ENCODE measurements around the gene SYCP2.
A peak's percentile ranks its signal among the peaks of the same experiment; 100 is the strongest.

The SYCP2 gene, protein sequence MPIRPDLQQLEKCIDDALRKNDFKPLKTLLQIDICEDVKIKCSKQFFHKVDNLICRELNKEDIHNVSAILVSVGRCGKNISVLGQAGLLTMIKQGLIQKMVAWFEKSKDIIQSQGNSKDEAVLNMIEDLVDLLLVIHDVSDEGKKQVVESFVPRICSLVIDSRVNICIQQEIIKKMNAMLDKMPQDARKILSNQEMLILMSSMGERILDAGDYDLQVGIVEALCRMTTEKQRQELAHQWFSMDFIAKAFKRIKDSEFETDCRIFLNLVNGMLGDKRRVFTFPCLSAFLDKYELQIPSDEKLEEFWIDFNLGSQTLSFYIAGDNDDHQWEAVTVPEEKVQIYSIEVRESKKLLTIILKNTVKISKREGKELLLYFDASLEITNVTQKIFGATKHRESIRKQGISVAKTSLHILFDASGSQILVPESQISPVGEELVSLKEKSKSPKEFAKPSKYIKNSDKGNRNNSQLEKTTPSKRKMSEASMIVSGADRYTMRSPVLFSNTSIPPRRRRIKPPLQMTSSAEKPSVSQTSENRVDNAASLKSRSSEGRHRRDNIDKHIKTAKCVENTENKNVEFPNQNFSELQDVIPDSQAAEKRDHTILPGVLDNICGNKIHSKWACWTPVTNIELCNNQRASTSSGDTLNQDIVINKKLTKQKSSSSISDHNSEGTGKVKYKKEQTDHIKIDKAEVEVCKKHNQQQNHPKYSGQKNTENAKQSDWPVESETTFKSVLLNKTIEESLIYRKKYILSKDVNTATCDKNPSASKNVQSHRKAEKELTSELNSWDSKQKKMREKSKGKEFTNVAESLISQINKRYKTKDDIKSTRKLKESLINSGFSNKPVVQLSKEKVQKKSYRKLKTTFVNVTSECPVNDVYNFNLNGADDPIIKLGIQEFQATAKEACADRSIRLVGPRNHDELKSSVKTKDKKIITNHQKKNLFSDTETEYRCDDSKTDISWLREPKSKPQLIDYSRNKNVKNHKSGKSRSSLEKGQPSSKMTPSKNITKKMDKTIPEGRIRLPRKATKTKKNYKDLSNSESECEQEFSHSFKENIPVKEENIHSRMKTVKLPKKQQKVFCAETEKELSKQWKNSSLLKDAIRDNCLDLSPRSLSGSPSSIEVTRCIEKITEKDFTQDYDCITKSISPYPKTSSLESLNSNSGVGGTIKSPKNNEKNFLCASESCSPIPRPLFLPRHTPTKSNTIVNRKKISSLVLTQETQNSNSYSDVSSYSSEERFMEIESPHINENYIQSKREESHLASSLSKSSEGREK (N-terminal part only)

DNA sequence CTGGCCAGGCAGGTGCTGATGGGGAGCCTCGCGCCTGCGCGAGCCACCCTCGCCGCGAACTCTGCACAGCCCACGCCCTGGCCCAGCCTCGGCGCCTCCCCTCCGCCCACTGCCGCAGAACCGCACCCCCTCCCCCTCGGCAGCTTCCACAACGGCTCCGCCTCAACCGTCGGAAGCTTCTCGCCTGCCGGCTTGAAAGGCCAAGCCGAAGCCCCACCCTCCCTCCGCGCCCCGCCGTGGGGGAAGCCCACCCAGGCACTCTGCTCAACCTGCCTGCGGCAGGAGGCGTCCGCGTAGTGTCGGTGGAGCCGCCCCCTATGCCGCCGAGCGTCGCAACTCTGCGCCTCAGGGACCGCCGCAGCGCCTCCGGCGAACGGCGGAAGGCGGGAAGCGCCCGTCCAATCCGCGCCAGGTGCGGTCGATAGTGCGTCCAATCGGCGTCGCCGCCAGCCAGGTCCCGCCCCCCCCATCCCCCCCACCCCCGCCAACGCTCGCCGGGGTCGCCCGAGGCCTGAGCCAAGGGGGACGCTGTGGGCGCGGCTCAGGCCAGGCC, at the start of gene SYCP2:
Gene SYCP2 (minus strand): TSS at position 342 of the 553 bp plus-strand sequence. CDS start 11,224 bp downstream, outside the sequence.
- Histone ChIP-seq H3K9me3 (ENCODE audit: control insufficient read depth, low read depth, low read length) (no peaks in the 10 kb centered on the region), H3K4me3 (ENCODE audit: low read length) (peak within 1 kb of the TSS; percentile 44), H3K27me3 (ENCODE audit: control insufficient read depth, insufficient read depth, low read length) (peaks cover 39% of the 10 kb centered on the region), H3K27ac (ENCODE audit: low read length) (no peak within 1 kb of the TSS), H3K36me3 (ENCODE audit: control insufficient read depth, low read depth, low read length) (no peaks in the 10 kb centered on the region), H3K9ac (ENCODE audit: low read length) (no peak within 1 kb of the TSS), H3K4me1 (ENCODE audit: control insufficient read depth, low read depth, low read length) (no peaks in the 10 kb centered on the region)

DNA sequence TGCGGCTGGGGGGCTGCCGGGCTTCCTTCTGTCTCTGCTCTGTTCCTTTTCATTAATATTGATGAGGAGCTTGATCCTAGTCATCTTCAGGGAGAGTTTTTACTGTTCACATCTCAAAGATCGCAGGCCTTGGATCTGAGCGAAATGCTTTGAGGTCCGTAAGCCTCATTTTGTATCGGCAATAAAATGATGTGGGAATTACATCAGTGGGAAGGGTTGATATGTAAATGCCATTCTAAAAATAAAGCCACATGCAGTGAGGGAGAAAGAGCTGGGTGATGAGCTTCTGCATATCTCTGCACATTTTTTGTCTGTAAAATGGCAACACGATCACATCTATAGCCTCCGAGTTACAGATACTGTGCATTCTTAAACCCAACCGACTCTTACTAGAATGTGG, 49.6 kb upstream of the SYCP2 start:
- Histone ChIP-seq H3K9ac (ENCODE audit: low read length) (no peak overlapping the region), H3K9me3 (ENCODE audit: control insufficient read depth, low read depth, low read length) (no peaks in the 10 kb centered on the region), H3K27ac (ENCODE audit: low read length) (no peak overlapping the region), H3K27me3 (ENCODE audit: control insufficient read depth, insufficient read depth, low read length) (no peaks in the 10 kb centered on the region), H3K4me3 (ENCODE audit: low read length) (no peak overlapping the region), H3K4me1 (ENCODE audit: control insufficient read depth, low read depth, low read length) (no peaks in the 10 kb centered on the region), H3K36me3 (ENCODE audit: control insufficient read depth, low read depth, low read length) (no peaks in the 10 kb centered on the region)

DNA sequence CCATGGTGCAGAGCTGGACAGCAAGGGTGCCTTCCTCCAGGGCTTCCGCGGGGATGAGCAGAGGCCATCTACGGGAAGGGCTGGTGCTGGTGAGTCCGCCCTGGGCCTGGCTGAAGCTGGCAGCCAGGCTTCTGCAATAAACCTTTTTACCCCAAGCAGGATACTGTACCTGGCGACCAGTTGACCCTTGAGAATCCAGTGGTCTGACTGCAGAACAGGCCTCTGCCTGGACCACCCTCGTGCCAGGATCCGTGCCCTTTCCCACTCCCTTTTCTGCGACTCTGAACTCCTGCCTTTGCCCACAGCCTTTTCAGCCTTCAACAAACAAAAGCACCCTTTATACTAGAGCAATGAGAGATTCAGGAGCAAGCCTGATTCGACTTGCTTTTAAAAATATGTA, 43.6 kb upstream of the SYCP2 start:
- H3K27me3 ChIP-seq (ENCODE audit: control insufficient read depth, insufficient read depth, low read length), result no peaks in the 10 kb centered on the region
- H3K9me3 ChIP-seq (ENCODE audit: control insufficient read depth, low read depth, low read length), result no peaks in the 10 kb centered on the region
- no peak overlapping the region for H3K9ac ChIP-seq (ENCODE audit: low read length)
- no peaks in the 10 kb centered on the region for H3K36me3 ChIP-seq (ENCODE audit: control insufficient read depth, low read depth, low read length)
- H3K27ac ChIP-seq (ENCODE audit: low read length), result no peak overlapping the region
- no peaks in the 10 kb centered on the region for H3K4me1 ChIP-seq (ENCODE audit: control insufficient read depth, low read depth, low read length)
- H3K4me3 ChIP-seq (ENCODE audit: low read length), result no peak overlapping the region

DNA sequence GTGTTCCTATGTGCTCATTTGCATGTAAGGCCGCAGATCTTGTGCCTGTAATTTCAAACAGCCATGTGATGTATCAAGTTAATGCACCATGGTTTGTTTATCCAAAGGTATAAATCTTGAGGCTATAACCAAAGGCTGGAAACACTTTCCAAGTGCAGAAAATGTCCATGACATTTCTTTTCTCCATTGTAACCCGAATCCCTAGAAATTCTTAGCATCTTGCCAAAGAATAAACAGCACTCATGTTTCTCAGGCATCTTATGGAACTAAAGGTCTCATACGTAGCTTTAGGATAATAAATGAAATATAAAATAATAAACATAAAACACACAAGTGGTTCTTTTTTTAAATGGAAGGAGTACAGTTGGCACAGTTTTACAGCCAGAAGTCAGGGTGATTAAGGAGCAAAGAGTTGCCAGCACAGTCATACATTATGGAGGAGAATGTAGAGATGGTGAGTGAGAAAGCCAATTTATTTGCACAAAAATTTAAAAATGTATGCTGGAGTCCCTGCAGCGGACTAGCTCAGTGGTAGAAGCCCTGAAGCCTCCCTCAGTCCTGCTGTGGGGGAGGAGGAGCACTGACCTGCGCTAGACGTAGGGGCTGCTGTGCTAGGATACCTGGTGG, 42.8 kb upstream of the SYCP2 start:
- H3K27ac ChIP-seq (ENCODE audit: low read length), result no peak overlapping the region
- H3K9ac ChIP-seq (ENCODE audit: low read length), result no peak overlapping the region
- H3K4me3 ChIP-seq (ENCODE audit: low read length), result no peak overlapping the region
- H3K9me3 ChIP-seq (ENCODE audit: control insufficient read depth, low read depth, low read length), result no peaks in the 10 kb centered on the region
- no peaks in the 10 kb centered on the region for H3K27me3 ChIP-seq (ENCODE audit: control insufficient read depth, insufficient read depth, low read length)
- no peaks in the 10 kb centered on the region for H3K4me1 ChIP-seq (ENCODE audit: control insufficient read depth, low read depth, low read length)
- H3K36me3 ChIP-seq (ENCODE audit: control insufficient read depth, low read depth, low read length), result no peaks in the 10 kb centered on the region

DNA sequence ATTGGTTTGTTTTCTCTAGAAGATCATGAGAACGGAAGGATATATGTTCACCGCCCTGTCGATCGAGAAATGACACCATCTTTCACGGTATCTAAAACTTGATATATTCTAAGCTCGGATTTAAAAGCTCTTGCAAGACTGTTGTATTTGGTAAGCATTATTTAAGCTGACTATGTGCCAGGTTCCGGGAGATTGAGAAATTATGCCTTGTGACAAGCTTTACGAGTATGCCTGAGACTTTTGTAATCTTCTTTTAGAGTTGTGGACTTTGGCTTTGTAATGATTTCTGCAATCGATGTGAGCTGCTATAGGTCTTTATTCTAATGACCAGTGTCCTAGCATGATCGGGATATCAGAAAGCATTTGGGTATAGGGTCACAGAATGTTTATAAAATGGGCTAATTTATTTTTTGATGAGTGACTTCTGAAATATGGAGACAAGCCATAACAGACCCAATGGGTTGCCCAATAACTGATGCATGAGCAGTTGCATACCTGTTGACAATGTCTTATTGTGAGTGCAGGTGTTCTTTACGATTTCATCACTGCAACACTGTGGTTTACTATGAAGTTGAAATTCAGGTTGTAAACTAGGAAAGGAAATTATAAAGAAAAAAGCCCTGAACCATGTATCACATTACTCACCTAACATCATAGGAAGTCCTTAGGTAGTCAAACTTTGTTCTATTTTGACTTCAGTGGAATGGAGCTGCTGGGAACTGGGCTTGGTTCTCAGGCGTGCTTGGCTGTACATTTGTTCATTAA, 38.8 kb upstream of the SYCP2 start:
- no peaks in the 10 kb centered on the region for H3K27me3 ChIP-seq (ENCODE audit: control insufficient read depth, insufficient read depth, low read length)
- H3K9ac ChIP-seq (ENCODE audit: low read length), result no peak overlapping the region
- no peaks in the 10 kb centered on the region for H3K4me1 ChIP-seq (ENCODE audit: control insufficient read depth, low read depth, low read length)
- no peak overlapping the region for H3K4me3 ChIP-seq (ENCODE audit: low read length)
- H3K36me3 ChIP-seq (ENCODE audit: control insufficient read depth, low read depth, low read length), result no peaks in the 10 kb centered on the region
- H3K9me3 ChIP-seq (ENCODE audit: control insufficient read depth, low read depth, low read length), result no peaks in the 10 kb centered on the region
- H3K27ac ChIP-seq (ENCODE audit: low read length), result no peak overlapping the region

DNA sequence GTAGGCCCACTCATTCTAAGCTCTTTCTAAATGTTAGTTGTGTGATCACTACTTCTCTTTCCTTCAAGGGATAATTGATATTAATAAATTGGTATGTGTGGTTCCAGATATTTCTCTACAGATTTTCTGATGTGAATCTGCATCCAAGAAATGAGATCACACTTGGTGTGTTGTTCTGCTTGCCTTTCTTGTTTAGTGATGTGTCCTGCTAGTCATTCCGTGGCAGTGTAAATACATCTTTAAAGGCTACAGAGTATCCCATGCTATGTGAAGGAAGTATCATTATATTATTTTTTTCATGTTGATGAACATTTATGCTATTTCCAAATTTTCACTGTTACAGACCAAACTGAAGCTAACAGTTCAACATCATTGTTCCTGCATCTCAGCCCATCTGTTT, 38.0 kb upstream of the SYCP2 start:
- Histone ChIP-seq H3K36me3 (ENCODE audit: control insufficient read depth, low read depth, low read length) (no peaks in the 10 kb centered on the region), H3K4me3 (ENCODE audit: low read length) (no peak overlapping the region), H3K9me3 (ENCODE audit: control insufficient read depth, low read depth, low read length) (no peaks in the 10 kb centered on the region), H3K27me3 (ENCODE audit: control insufficient read depth, insufficient read depth, low read length) (no peaks in the 10 kb centered on the region), H3K27ac (ENCODE audit: low read length) (no peak overlapping the region), H3K4me1 (ENCODE audit: control insufficient read depth, low read depth, low read length) (no peaks in the 10 kb centered on the region), H3K9ac (ENCODE audit: low read length) (no peak overlapping the region)

DNA sequence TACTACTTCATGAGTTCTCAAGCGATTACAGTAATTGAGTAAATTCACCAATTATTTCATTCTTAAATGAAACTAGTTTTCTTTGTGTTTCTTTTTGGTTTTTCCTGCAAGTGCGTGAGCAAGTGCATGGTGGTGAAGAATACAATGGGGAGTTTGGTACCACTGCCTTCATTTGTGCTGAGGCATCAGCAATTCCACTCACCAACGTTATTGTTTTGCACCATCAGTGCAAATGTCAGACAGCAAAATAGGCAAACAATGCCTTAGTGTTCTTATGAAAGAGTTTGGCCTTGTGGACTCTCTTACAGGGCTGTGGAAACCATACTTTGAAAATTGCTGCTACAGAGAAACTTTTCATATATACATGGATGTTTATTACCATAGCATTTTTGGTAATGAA, 33.0 kb upstream of the SYCP2 start:
- Histone ChIP-seq H3K36me3 (ENCODE audit: control insufficient read depth, low read depth, low read length) (no peaks in the 10 kb centered on the region), H3K9me3 (ENCODE audit: control insufficient read depth, low read depth, low read length) (no peaks in the 10 kb centered on the region), H3K4me3 (ENCODE audit: low read length) (no peak overlapping the region), H3K27me3 (ENCODE audit: control insufficient read depth, insufficient read depth, low read length) (no peaks in the 10 kb centered on the region), H3K9ac (ENCODE audit: low read length) (no peak overlapping the region), H3K4me1 (ENCODE audit: control insufficient read depth, low read depth, low read length) (no peaks in the 10 kb centered on the region), H3K27ac (ENCODE audit: low read length) (no peak overlapping the region)

DNA sequence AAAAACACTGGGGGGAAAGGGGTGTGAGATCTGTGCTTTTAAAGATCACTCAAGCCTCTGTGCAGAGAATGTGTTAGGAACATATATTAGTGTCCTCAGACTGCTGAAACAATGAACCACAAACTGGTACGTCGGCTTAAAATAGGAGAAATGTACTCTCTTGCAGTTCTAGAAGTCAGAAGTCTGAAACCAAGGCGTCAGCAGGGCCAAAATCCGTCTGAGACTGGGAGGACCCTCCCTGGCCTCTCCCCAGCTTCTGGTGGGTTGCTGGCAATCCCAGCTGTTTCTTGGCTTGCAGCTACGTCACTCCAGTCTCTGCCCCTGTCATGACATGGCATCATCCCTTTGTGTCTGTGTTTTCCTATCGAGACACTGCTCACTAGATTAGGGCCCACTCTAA, 28.7 kb upstream of the SYCP2 start:
- Histone ChIP-seq H3K9me3 (ENCODE audit: control insufficient read depth, low read depth, low read length) (no peaks in the 10 kb centered on the region), H3K4me3 (ENCODE audit: low read length) (no peak overlapping the region), H3K4me1 (ENCODE audit: control insufficient read depth, low read depth, low read length) (no peaks in the 10 kb centered on the region), H3K27ac (ENCODE audit: low read length) (no peak overlapping the region), H3K9ac (ENCODE audit: low read length) (no peak overlapping the region), H3K36me3 (ENCODE audit: control insufficient read depth, low read depth, low read length) (no peaks in the 10 kb centered on the region), H3K27me3 (ENCODE audit: control insufficient read depth, insufficient read depth, low read length) (no peaks in the 10 kb centered on the region)

DNA sequence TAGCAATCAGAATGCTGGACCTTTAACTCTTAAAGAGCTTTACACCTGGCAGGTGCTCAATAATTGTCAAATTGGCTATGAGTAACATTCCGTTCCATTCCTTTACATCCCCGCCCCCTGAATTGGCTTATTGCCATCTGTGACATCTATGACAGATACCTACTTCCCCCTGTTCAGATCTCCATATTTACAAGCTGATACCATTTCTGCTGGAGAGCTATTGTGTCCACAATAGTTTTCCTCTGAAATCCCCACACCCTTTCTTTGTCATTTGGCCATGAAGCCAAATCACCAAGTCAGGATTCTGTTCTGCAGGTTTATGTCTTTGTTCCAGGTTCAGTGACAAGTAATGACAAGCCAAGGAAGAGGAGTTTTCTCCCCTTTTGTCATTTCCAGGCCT, 28.0 kb upstream of the SYCP2 start:
- Histone ChIP-seq H3K36me3 (ENCODE audit: control insufficient read depth, low read depth, low read length) (no peaks in the 10 kb centered on the region), H3K4me3 (ENCODE audit: low read length) (no peak overlapping the region), H3K9ac (ENCODE audit: low read length) (no peak overlapping the region), H3K27ac (ENCODE audit: low read length) (no peak overlapping the region), H3K27me3 (ENCODE audit: control insufficient read depth, insufficient read depth, low read length) (no peaks in the 10 kb centered on the region), H3K9me3 (ENCODE audit: control insufficient read depth, low read depth, low read length) (no peaks in the 10 kb centered on the region), H3K4me1 (ENCODE audit: control insufficient read depth, low read depth, low read length) (no peaks in the 10 kb centered on the region)

DNA sequence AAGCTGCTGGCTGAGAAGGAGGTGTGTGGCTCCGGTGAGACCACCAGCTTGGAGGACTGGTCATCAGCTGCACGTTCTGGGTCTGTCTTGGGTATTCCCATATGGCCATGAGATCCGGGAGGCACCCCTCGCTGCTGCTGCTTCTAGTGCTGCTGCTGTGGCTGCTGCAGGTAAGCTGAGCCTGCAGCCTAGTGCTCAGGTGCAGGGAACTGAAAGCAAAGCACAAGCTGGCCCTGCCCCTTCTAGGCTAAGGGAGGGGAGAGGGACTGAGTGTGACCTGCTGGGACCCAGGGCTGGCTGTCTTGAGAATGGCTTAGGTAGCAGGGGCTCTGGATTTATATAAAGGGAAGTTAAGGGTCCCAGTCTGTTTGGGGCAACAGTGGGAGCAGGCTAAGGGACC, 25.2 kb upstream of the SYCP2 start:
- Histone ChIP-seq H3K27me3 (ENCODE audit: control insufficient read depth, insufficient read depth, low read length) (no peaks in the 10 kb centered on the region), H3K36me3 (ENCODE audit: control insufficient read depth, low read depth, low read length) (no peaks in the 10 kb centered on the region), H3K4me3 (ENCODE audit: low read length) (no peak overlapping the region), H3K4me1 (ENCODE audit: control insufficient read depth, low read depth, low read length) (no peaks in the 10 kb centered on the region), H3K9me3 (ENCODE audit: control insufficient read depth, low read depth, low read length) (no peaks in the 10 kb centered on the region), H3K27ac (ENCODE audit: low read length) (no peak overlapping the region), H3K9ac (ENCODE audit: low read length) (no peak overlapping the region)
